Stomach (tissue), 4 donors: ENCODE results near the gene GLYATL1B.

Experiments
- CTCF ChIP-seq, 7 experiments: fragments of 450-650 bp in 4 of 7; fragments of 200-600 bp in 3 of 7; sonication (generic) in 3 of 7; IDR thresholded peaks; one replicate each; pipeline ENCODE4 v1.5.1; 2016 to 2019; ENCODE audit warnings: antibody characterized with exemption in 7 of 7, control low read depth in 2 of 7, mild to moderate bottlenecking in 1 of 7
- POLR2A ChIP-seq, 4 donors: fragments of 450-650 bp; IDR thresholded peaks; one replicate each; pipeline ENCODE4 v1.6.1; 2016; ENCODE audit warnings: antibody characterized with exemption in 4 of 4, control low read depth in 2 of 4, mild to moderate bottlenecking in 1 of 4, moderate library complexity in 1 of 4

GRCh38 chr11:59135648-59136461, 49.7 kb downstream of the GLYATL1B start:
- peak in 5 of 7 experiments; percentile 92 to 97 (median 93) for TF ChIP-seq CTCF (IDR thresholded peaks at IDR 0.05)
- no peak for TF ChIP-seq POLR2A (IDR thresholded peaks at IDR 0.05)
